ENCODE data around the gene TAGLN. TPM values are rescaled to one million over a fixed set of nuclear protein-coding genes. Genes with fewer than 3 reads are reported as not detected.

TAGLN gene
- 1 to 10 TPM; 1.3 to 1.6 TPM for total RNA-seq

- ChIA-PET POLR2A (interaction anchor here (0.5 kb wide), 1 partner anchor 50 kb away, joined by 4 read pairs; no protein-coding TSS in a partner anchor), CTCF (no interaction called here)
Observed at GRCh38 chr11:117199053-117199915, at the start of gene TAGLN. Gene TAGLN, plus strand, starts transcription at chr11:117199370. Its CDS starts 3,644 bp downstream, at chr11:117203014.

DNA sequence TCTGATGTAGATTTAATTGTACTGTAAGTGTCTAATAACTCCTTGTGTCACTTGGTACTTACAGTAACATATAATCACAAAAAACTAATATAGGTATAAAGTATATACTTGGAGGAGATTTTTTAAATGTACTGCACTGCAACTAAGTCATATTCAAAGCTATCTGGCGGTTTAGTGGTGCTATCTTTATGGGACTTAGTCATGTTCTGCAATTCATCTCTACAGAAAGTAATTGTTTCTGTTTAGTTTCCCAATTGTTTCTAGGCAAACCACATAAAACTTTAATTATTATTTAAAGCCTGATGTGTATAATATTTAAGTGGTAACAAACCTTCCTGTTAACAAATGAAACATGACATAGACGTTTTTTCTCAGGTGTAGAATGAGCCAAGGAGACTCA, 47.1 kb upstream of the TAGLN start:
- CTCF ChIA-PET = interaction anchor here (0.8 kb wide), 1 partner anchor 27 kb away, joined by 3 read pairs; the partner anchor contains the start of gene SIDT2

DNA sequence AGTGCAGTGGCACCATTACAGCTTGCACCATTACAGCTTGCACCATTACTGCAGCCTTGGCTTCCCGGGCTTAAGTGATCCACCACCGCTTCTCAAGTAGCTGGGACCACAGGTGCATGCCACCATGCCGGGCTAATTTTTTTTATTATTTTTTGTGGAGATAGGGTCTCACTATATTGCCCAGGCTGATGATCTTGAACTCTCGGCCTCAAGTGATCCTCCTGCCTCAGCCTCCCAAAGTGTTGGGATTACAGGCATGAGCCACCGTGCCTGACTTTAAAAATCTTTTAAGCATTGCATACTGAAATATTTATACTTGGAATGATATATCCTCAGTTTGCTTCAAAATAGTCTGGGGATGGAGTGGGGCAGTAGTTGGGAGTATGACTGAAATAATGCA, 44.7 kb upstream of the TAGLN start:
- POLR2A ChIA-PET = no interaction called here
- CTCF ChIA-PET = no interaction called here

More for the DNA sequence above, 47.1 kb upstream of the TAGLN start:
- POLR2A ChIA-PET = interaction anchor here (0.8 kb wide), 1 partner anchor 27 kb away, joined by 4 read pairs; the partner anchor contains the start of gene SIDT2

- POLR2A ChIA-PET = interaction anchor here (0.7 kb wide), 1 partner anchor 36 kb away, joined by 5 read pairs; no protein-coding TSS in a partner anchor
- CTCF ChIA-PET = interaction anchor here (0.7 kb wide), 1 partner anchor 14 kb away, joined by 3 read pairs; no protein-coding TSS in a partner anchor
Observed at GRCh38 chr11:117157507-117157906, 41.7 kb upstream of the TAGLN start.

GRCh38 chr11:117159892-117160291, 39.3 kb upstream of the TAGLN start:
- CTCF ChIA-PET = no interaction called here
- POLR2A ChIA-PET = interaction anchor here (0.6 kb wide), 1 partner anchor 37 kb away, joined by 5 read pairs; no protein-coding TSS in a partner anchor

DNA sequence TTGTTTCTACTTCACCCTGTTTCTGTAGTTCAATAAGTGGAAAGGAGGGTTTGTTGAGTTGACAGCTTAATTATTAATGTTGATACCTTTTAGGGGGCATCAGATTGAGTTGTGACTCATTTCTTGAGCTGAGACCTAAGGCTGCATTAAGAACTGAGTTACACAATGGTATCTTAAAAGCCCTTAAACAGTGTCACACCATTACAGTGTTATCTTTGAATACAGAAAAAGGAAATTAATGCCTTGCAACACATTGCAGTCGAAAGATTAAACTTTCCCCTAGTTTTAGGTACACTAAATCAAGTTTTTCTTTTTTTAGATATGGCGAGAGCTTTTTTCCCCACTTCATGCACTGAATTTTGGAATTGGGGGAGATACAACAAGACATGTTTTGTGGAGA, 38.3 kb upstream of the TAGLN start:
- CTCF ChIA-PET = no interaction called here
- POLR2A ChIA-PET = interaction anchor here (0.5 to 0.6 kb wide), 2 partner anchors 9 to 36 kb away, joined by 4 to 5 read pairs; no protein-coding TSS in a partner anchor

DNA sequence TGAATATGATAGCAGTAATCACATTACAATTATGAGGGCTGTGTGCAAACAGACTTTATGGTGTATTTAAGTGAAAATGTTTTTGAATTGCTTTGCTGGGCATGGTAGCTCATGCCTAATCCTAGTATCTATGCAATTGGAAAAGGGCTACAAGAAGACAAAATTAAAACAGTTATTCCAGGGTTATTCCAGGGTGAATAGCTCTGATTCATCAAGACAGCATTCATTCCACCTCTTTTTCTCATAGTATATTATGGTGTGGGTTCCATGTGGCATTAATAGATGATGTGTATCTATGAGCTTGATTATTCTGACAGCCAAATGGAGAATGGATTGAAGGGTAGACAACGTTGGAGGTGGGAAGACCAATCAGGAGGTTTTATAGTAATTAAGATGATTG, 32.7 kb upstream of the TAGLN start:
- CTCF ChIA-PET = interaction anchor here (1.0 to 1.4 kb wide), 2 partner anchors 10 to 22 kb away, joined by 4 read pairs; partner anchors contain the start of gene PAFAH1B2
- POLR2A ChIA-PET = no interaction called here

DNA sequence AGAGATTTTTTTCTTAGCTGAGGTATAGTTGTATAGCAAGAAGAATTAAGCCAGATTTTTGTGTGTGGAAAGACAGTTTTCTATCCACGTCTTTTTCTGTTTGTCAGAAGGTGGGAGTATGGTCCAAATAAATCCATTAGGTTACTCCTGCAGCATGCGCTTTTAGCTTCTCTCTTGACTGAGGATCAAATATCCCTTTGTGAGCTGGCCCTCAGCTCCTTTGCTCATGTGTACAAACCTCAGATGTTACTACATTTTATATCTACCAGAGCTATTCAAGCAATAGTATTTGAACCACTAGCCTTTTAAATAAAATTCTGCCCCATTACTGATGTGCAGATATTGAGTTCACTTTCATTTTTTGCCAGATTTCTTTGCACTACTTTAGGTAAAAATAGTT, 29.4 kb upstream of the TAGLN start:
- POLR2A ChIA-PET = interaction anchor here (0.6 kb wide), 1 partner anchor 9 kb away, joined by 4 read pairs; no protein-coding TSS in a partner anchor
- CTCF ChIA-PET = no interaction called here

DNA sequence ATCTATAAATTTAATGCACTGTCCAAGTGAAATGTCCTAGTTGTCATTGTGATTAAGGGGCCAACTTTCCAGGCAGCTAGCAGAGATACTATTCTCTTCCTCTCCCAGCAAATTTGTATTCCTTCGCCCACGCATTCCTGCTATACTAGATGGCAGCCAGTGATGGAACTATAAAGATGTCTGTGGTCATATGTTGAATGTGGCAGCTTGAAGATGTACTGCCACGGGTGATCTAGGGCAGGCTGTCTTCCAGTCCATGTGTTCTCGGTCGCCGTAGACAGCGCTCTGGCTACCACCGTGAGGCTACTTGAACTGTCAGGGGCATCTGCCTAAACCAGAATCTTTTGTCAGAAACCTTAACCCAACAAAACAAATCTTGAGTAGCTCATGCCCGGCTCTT, 29.0 kb upstream of the TAGLN start:
- CTCF ChIA-PET = interaction anchor here (0.7 kb wide), 1 partner anchor 64 kb away, joined by 3 read pairs; no protein-coding TSS in a partner anchor
- POLR2A ChIA-PET = interaction anchor here (0.6 kb wide), 1 partner anchor 9 kb away, joined by 4 read pairs; no protein-coding TSS in a partner anchor

DNA sequence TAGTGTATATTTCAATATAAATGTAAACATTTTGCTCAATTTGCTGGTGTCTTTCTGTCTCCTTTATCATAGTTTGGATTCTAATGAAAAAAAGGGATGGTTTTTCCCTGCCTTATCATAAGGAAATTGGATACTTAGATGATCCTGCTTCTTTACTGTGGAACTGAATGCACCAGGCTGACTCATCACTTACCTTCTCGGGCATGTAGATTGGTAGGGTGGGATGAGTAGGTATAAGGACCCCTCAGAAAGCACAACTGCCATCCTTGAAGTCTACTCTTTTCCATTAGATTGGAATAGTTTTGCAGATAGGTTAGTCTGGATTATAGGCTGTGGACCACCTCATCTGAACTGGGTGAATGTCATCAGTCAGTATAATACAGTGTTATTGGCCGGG, 28.2 kb upstream of the TAGLN start:
- ChIA-PET CTCF (interaction anchor here (0.6 to 0.7 kb wide), 2 partner anchors 14 to 65 kb away, joined by 3 read pairs; no protein-coding TSS in a partner anchor), POLR2A (no interaction called here)

GRCh38 chr11:117171404-117172061, 27.6 kb upstream of the TAGLN start:
- POLR2A ChIA-PET = interaction anchor here (0.5 kb wide), 1 partner anchor 9 kb away, joined by 4 read pairs; no protein-coding TSS in a partner anchor
- CTCF ChIA-PET = interaction anchor here (0.6 to 1.4 kb wide), 2 partner anchors 14 to 381 kb away, joined by 3 read pairs; no protein-coding TSS in a partner anchor

DNA sequence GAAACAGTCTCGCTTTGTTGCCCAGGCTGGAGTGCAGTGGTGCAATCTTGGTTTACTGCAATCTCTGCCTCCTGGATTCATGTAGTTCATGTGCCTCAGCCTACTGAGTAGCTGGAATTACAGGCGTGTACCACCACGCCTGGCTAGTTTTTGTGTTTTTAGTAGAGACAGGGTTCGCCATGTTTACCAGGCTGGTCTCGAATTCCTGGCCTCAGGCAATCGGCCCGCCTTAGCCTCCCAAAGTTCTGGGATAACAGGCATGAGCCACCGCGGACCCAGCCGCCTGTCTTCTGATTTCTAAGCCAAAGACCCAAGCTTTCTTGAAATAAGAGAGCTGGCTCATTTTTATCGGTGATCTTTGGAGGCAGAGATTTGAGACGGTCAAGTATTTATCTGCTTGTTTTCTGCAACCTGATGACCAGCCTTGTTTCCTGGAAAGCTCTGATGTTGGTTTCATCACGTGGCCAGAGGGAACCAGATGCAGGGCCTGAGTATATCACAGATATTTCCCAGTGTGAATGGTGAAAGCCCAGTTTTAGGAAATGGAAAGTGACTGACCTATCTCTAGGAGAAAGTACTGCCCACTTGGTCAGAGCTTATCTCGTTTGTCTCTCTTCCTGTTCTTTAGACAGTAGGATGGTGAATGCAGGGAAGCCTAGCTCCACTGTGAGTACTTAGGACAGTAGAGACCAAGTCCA, 26.3 kb upstream of the TAGLN start:
- ChIA-PET CTCF (interaction anchor here (1.1 to 1.4 kb wide), 3 partner anchors 54 to 383 kb away, joined by 3 read pairs; no protein-coding TSS in a partner anchor), POLR2A (no interaction called here)

GRCh38 chr11:117175104-117175503, 24.1 kb upstream of the TAGLN start:
- ChIA-PET CTCF (no interaction called here), POLR2A (no interaction called here)

DNA sequence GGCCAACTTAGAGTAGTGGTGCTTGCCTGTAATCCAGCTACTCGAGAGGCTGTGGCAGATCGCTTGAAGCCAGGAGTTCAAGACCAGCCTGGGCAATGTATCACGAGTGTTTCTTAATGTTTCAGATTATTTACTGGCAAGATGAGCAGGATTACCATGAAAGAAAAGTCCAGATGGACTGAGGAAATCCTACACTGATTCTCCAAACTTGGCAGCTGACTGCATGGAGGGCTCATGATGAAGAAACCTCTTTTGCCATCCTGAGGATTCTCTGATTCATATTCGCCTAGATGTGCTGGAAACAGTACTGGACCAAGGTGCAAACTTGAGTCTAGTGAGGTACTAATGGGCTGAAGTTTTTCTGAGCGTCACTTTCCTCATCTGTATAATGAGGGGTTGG, 23.4 kb upstream of the TAGLN start:
- POLR2A ChIA-PET = no interaction called here
- CTCF ChIA-PET = interaction anchor here (0.6 kb wide), 1 partner anchor 70 kb away, joined by 5 read pairs; no protein-coding TSS in a partner anchor

DNA sequence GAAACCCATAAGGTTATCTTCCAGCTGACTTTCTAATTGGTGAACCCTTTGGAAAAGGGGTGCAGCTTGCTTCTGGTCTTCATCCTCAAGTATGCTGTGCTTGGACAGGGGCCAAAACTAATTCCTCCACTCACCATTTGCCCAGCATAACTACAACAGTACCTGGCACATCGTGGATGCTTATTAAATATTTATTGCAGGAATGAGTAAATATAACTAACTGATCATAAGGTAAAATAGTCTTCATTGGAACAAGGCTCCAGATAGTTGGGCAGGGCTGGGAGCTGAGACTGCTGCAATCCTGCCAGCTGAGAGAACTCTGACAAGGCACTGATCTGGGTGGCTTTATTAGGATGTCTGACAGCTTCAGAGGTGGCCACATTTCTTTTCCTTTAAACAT, 23.0 kb upstream of the TAGLN start:
- CTCF ChIA-PET = interaction anchor here (0.6 kb wide), 1 partner anchor 70 kb away, joined by 5 read pairs; no protein-coding TSS in a partner anchor
- POLR2A ChIA-PET = no interaction called here

DNA sequence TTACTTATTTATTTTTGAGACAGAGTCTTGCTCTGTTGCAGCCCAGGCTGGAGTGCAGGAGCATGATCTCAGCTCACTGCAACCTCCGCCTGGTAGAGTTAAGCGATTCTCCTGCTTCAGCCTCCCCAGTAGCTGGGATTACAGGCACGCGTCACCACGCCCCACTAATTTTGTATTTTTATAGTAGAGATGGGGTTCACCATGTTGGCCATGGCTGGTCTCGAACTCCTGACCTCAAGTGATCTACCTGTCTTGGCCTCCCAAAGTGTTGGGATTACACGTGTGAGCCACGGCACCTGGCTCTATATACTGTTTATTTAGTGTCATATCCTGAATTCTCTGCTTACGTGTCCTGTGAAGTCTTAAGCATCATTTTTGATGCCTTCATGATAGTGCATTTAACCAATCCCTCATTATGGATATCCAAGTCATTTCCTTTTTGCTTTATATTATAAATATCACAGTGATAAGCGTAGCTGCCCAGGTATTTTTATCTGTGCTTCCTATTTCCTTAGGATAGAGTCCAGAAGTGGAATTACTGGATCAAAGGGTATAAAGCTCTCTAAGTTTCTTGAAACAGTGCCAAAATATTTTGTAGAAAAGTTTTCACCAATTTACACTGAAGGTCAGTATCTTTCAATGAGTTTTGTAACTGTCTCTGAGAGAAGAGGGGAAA, 21.5 kb upstream of the TAGLN start:
- CTCF ChIA-PET = interaction anchor here (1.1 to 1.9 kb wide), 3 partner anchors 11 to 387 kb away, joined by 4 to 10 read pairs (median 4); partner anchors contain the start of gene APOA5
- POLR2A ChIA-PET = no interaction called here

- ChIA-PET CTCF (interaction anchor here (0.5 to 1.9 kb wide), 4 partner anchors 27 to 387 kb away, joined by 3 to 10 read pairs (median 4); partner anchors contain the start of gene APOA5), POLR2A (interaction anchor here (0.9 to 1.3 kb wide), 3 partner anchors 27 to 35 kb away, joined by 3 to 6 read pairs (median 4); partner anchors contain the start of gene PAFAH1B2)
Observed at GRCh38 chr11:117178210-117179034, 20.7 kb upstream of the TAGLN start, which contains the start of gene SIDT2. Gene SIDT2, plus strand, starts transcription at chr11:117178743. Its CDS starts 521 bp downstream, at chr11:117179264.

Measured in activated CD8-positive, alpha-beta memory T cell treated with anti-CD3 and anti-CD28 coated beads for 36 hours (primary cell).